AG20443 (cell line): Measurements from ENCODE around the gene ZNF516.

Experiments used
- DNase-seq: peaks from one replicate; pipeline ENCODE4 v3.0.0; 2012; ENCODE audit warnings: low spot score, mixed read lengths

ZNF516 gene

GRCh38 chr18:76441668-76442412 lies 53.2 kb downstream of the ZNF516 start:
- no peak for DNase-seq

GRCh38 chr18:76441002-76441667 lies 53.9 kb downstream of the ZNF516 start:
- no peak for DNase-seq

- DNase-seq, result no peak
Measured at GRCh38 chr18:76437910-76438309, 57.1 kb downstream of the ZNF516 start.

GRCh38 chr18:76437011-76437410 lies 58.0 kb downstream of the ZNF516 start:
- DNase-seq, result no peak

GRCh38 chr18:76436342-76436741 lies 58.7 kb downstream of the ZNF516 start:
- no peak for DNase-seq

DNA sequence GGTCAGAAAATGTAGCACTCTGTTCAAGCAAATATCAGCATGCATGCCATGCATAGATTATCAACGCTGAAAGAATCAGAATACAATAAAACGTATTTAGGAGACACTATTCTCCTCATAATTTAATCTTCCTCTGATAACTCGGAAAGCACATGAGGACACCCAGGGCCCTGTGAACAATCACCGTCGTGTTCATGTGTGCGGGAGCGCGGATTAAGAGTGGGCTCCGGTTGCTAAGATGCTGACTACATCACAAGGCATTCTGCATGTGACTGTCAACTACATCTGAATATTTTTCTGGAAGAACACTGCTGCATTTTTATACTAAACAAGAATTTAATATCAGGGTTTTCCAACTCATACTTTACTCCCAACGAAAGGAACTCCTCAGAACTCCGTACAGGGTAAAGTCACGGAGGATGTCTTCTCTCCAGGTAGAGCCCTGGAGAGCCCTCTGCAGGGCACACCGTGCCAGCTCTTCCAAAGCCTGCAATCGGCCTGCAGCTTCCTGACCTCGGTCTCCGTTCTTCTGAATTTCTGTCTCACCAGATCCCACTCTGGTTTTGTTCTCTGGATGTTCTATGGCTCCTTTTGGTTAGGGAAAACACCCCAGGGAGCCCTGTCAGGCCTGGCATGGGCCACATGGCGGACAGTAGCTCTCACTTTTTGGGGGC lies 59.6 kb downstream of the ZNF516 start:
- DNase-seq, result no peak

GRCh38 chr18:76434452-76434851 lies 60.6 kb downstream of the ZNF516 start:
- DNase-seq, result no peak

- DNase-seq, result no peak
Measured at GRCh38 chr18:76433788-76434187, 61.3 kb downstream of the ZNF516 start.

- no peak for DNase-seq
Measured at GRCh38 chr18:76432970-76433767, 61.9 kb downstream of the ZNF516 start.

GRCh38 chr18:76432274-76432755 lies 62.7 kb downstream of the ZNF516 start:
- no peak for DNase-seq

DNA sequence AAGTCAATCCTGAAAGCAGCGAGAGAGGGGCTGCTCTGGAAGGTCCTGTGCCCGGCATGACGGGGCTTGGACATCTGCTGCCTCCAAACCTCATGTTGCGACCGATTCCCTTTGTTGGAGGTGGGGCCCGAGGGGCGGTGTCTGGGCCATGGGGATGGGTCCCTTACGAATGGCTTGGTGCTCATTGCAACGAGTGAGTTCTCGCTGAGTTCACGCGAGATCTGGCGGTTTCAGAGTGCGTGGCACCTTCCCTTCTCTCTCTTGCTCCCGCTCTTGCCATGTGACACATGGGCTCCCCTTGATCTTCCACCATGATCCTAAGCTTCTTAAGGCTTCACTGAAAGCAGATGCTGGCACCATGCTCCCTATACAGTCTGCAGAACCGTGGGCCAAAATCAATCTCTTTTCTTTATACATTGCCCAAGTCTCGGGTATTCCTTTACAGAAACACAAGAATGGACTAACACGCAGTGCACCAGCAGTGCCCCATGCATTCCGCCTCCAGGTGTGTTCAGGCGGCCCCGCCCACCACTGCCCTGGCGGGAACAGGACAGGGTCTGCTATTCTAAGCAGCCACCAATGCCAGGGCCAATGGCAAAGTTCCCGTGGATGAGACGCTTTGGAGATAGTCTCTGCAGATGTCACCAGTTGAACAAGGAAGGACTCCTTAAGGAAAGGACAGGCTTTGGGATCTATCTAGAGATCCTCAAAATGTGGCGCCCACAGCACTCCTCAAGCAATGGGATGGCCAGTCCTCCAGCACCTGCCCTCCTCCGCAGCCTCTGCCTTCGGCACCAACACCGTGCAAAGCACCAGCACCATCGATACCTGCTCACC lies 63.4 kb downstream of the ZNF516 start:
- DNase-seq, result no peak

- peak; percentile 54 for DNase-seq
Measured at GRCh38 chr18:76430636-76431035, 64.4 kb downstream of the ZNF516 start.

GRCh38 chr18:76429262-76430126 lies 65.5 kb downstream of the ZNF516 start:
- no peak for DNase-seq

DNA sequence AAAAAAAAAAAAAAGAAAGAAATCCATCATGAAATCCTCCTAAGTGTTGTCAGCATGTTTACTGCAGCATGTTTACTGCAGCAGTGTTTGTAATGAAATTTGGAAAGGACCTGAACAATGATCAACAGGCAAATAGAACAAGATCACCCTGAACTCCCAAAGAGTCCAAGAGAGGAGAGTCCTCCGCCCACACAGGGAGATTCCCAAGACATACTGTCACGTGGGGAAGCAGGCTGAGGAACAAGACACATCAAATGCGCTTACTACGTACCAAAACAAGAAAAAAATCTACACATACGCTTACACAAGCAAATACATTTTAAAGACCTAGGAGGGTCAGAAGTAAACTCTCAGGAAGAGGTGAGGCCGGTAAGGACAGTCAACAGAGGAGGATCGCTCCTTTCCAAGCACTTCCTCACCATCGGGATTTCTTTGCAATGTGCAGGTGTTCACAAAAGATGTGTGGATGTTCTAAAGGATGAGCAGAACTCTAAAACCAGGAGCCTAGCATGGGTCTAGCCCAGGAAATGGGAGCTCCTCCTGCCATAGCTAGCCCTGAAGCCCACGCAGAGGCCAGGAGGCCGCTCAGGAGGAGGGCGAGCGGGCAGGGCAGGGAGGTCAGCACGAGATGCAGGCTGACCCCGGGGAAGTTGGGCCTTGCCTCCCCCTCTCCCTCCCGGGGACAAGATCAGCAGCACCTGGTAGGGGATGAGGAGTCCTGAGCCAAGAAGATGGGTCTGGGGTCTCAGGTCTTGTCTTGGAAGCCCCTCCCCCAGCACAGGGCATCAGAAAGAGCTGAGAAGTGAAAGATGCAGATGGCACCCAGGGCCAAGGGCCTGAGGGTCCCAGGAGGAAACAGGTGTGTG lies 66.4 kb downstream of the ZNF516 start:
- no peak for DNase-seq

GRCh38 chr18:76426737-76427305 lies 68.2 kb downstream of the ZNF516 start:
- peak; percentile 77 for DNase-seq

GRCh38 chr18:76425146-76426131 lies 69.6 kb downstream of the ZNF516 start:
- peak; percentile 53 for DNase-seq

DNA sequence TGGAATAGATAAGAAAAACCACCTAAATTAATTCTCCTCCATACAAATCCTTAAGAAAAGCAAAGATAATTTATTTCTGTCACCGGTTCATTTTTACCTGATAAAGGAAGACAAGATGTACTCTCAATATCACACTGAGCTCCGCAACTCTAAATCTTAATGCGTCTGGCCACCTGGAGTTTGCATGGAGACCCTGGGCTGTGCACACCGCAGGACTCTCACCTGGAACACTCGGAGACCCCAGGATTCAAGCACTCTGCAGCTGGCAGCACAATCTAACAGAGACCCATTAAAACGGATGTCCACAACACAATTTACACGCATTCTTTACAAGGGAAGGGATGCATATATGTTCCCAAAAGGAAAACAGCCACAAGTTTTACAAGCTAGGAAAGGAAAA lies 72.2 kb downstream of the ZNF516 start:
- DNase-seq, result no peak

DNA sequence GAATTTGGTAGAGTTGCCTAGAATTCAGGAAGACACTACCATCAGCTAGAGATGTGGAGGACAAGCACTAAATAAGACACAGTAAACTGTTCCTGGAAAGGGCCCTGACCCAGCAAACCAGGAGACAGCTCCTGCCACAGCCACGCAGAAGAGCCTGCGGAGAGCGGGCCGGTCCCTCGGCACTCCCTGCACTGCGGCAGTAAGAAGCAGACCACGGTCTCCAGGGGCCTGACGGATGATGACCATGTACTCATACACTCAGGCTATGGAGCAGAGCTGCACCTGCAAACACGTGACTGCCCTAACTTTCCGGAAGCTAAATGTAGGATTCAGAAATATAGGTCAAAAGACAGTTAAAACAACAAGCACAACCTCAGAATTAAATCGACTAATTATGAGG lies 72.9 kb downstream of the ZNF516 start:
- DNase-seq, result no peak
